Mesothelial cell of epicardium (in vitro differentiated cells): ENCODE results near the gene TAF1D. TPM values are rescaled to one million over a fixed set of nuclear protein-coding genes. Genes with fewer than 3 reads are reported as not detected.
"Not testable (repeated sequence)": the region's sequence is repeated elsewhere in the genome, so short reads cannot be mapped to it uniquely, and the experiment has no call there.

ENCODE experiments used
- DNase-seq, 2 experiments: peaks; one replicate each; pipeline ENCODE4 v3.0.0; 2021; ENCODE audit warnings: low spot score in 2 of 2; ENCODE audit not compliant: unreplicated experiment in 2 of 2
- H3K27ac Mint-ChIP-seq: 2 replicates; pipeline ENCODE4 v1.8.0; 2021; ENCODE audit warnings: mixed read lengths
- H3K27me3 Mint-ChIP-seq: 2 replicates; pipeline ENCODE4 v1.8.0; 2021; ENCODE audit warnings: low read depth, mixed read lengths
- H3K36me3 Mint-ChIP-seq: 2 replicates; pipeline ENCODE4 v1.8.0; 2021; ENCODE audit warnings: mixed read lengths
- H3K4me1 Mint-ChIP-seq: 2 replicates; pipeline ENCODE4 v1.8.0; 2021; ENCODE audit warnings: mixed read lengths
- H3K4me3 Mint-ChIP-seq: 2 replicates; pipeline ENCODE4 v1.8.0; 2021; ENCODE audit warnings: mild to moderate bottlenecking, moderate library complexity, mixed read lengths
- H3K9me3 Mint-ChIP-seq: 2 replicates; pipeline ENCODE4 v1.8.0; 2021; ENCODE audit warnings: mixed read lengths
- total RNA-seq: library from RNA; stranded (reverse); gene quantifications from 3 replicates; pipeline ENCODE4 v1.2.1, GENCODE V29; 2021
- TF ChIP-seq, protein P1 (sequence below): fragments of 200-600 bp; sonication (generic); IDR thresholded peaks from one replicate; pipeline ENCODE4 v1.5.0; 2021; ENCODE audit warnings: antibody characterized with exemption; ENCODE audit not compliant: unreplicated experiment

TAF1D gene
- total RNA-seq, 1 donor from 2014 or later, result 155 TPM

DNA sequence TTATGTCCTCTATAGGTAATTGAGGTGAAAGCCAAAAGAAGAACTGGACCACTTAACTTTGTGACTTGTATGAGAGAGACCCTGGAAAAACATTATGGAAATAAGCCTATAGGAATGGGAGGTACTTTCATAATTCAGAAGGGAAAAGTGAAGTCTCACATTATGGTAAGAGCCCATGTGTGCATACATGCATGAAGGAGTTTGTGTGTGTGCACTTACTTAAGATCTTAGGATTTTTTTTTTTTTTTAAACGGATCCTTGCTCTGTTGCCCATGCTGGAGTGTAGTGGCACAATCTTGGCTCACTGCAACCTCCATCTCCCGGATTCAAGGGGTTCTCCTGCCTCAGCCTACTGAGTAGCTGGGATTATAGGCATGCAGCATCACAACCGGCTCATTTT is 16.0 kb upstream of the TAF1D start:
- H3K27me3 Mint-ChIP-seq, result no peaks in the 10 kb centered on the region
- H3K27ac Mint-ChIP-seq, result no peak overlapping the region

DNA sequence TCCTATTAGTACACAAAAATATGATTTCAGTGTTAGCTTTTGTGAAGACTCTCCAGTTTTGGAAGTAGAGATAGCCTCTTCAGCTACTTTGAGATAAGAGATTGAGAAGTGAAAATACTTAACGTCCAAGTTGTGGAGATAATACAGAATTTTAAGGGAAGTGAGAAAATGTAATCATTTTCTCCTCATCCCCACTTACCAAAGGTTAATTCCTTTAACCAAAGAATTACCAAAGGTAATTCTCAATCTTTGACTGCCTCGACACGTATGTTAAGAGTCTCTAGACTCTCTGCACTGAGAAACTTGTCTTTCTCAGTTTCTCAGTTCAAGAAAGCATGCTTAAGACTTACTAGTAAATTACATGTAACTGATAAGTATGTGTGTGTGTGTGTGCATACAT is 15.5 kb upstream of the TAF1D start:
- DNase-seq, result no peak
- H3K4me3 Mint-ChIP-seq, result no peak overlapping the region
- H3K27ac Mint-ChIP-seq, result no peak overlapping the region
- no peaks in the 10 kb centered on the region for H3K4me1 Mint-ChIP-seq
- H3K9me3 Mint-ChIP-seq, result no peaks in the 10 kb centered on the region
- no peaks in the 10 kb centered on the region for H3K27me3 Mint-ChIP-seq
- TF ChIP-seq, protein P1, sequence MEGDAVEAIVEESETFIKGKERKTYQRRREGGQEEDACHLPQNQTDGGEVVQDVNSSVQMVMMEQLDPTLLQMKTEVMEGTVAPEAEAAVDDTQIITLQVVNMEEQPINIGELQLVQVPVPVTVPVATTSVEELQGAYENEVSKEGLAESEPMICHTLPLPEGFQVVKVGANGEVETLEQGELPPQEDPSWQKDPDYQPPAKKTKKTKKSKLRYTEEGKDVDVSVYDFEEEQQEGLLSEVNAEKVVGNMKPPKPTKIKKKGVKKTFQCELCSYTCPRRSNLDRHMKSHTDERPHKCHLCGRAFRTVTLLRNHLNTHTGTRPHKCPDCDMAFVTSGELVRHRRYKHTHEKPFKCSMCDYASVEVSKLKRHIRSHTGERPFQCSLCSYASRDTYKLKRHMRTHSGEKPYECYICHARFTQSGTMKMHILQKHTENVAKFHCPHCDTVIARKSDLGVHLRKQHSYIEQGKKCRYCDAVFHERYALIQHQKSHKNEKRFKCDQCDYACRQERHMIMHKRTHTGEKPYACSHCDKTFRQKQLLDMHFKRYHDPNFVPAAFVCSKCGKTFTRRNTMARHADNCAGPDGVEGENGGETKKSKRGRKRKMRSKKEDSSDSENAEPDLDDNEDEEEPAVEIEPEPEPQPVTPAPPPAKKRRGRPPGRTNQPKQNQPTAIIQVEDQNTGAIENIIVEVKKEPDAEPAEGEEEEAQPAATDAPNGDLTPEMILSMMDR, result no peak
- H3K36me3 Mint-ChIP-seq, result peaks cover 28% of the 10 kb centered on the region

More for the DNA sequence above, 16.0 kb upstream of the TAF1D start:
- no peak for DNase-seq
- Mint-ChIP-seq H3K4me3 (no peak overlapping the region), H3K4me1 (no peaks in the 10 kb centered on the region), H3K9me3 (no peaks in the 10 kb centered on the region), H3K36me3 (peaks cover 27% of the 10 kb centered on the region)
- TF ChIP-seq, protein P1, result no peak

DNA sequence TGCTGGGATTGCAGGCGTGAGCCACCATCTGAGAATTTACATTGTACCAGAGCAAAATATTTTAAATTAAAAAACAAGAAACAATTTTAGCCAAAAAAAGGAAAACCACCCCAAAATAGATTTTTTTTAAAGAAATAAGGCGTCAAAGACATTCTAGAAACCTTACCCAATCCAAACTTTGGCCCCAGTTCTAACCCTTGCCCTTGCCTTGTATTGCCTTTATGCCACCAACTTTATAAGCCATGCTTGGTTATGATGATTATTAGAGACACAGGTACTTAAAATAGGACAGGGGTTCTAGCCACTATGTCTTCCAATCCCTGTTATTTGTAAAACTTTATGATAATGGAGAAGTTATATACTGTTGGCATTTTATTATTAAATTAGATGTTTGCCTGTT is 11.9 kb upstream of the TAF1D start:
- peaks cover 18% of the 10 kb centered on the region for H3K36me3 Mint-ChIP-seq
- no peak overlapping the region for H3K4me3 Mint-ChIP-seq
- no peaks in the 10 kb centered on the region for H3K27me3 Mint-ChIP-seq
- H3K9me3 Mint-ChIP-seq, result no peaks in the 10 kb centered on the region
- TF ChIP-seq, protein P1, result no peak
- DNase-seq, result no peak
- H3K4me1 Mint-ChIP-seq, result no peaks in the 10 kb centered on the region
- H3K27ac Mint-ChIP-seq, result no peak overlapping the region

DNA sequence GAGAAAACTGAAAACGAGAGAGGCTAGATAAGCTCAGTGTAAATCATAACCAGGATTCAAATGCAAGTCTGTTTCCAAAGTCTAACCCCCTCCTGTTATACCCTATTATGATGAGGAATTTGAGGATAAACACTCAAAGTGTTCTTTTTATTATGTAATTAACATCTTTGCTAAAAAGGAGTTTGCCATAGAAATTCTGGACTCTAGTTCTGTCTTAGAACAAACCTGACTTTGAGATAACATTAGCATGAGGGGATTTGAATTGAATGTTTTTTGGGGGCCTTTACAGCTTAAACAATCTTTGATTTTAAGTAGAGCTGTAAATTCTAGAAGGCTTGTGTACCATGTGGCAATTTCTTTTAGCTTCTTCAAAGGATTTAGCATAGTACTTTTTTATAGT is 9.7 kb upstream of the TAF1D start:
- no peaks in the 10 kb centered on the region for H3K27me3 Mint-ChIP-seq
- TF ChIP-seq, protein P1, result no peak
- no peaks in the 10 kb centered on the region for H3K9me3 Mint-ChIP-seq
- no peak overlapping the region for H3K4me3 Mint-ChIP-seq
- peaks cover 5% of the 10 kb centered on the region for H3K36me3 Mint-ChIP-seq
- no peak for DNase-seq
- no peak overlapping the region for H3K27ac Mint-ChIP-seq
- H3K4me1 Mint-ChIP-seq, result no peaks in the 10 kb centered on the region

DNA sequence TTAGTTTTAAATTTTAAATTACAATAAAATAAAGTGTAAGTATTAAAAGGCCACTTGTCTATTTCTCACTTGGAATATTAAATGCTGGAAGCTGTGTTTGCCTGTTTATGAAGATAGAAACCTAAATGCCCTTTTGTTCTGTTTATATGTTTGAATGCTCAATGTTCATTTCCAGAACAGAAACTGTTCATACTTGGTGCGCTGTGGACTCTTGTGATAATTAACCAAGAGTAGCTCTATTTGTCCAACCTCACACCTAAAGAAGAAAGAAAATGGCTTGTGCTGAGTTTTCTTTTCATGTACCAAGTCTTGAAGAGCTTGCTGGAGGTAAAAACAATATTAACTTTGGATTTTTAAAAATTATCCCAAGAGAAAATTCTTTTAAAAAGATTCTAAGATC is 5.8 kb upstream of the TAF1D start:
- Mint-ChIP-seq H3K36me3 (peaks cover 5% of the 10 kb centered on the region), H3K4me1 (peaks cover 12% of the 10 kb centered on the region), H3K27me3 (no peaks in the 10 kb centered on the region), H3K4me3 (no peak overlapping the region), H3K27ac (no peak overlapping the region), H3K9me3 (no peaks in the 10 kb centered on the region)
- no peak for DNase-seq
- TF ChIP-seq, protein P1, result no peak

DNA sequence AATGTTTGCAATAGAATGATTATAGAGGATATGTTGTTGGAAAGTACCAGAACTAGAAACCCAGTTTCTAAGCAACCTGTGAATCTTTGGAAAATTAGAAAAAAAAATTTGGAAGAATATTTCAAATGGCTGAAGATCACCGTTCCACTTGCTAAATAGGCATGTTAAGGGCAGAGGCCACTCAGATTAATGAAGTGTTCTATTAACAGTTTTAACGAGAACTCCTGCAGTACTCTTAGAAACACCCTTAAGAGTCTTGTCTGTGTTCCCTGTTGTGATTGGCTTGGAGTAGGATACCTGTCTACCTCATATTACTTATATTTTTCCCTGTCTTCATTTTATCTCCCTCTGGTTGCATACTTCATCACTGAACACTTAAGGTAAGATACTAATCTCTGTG is 4.8 kb upstream of the TAF1D start:
- peaks cover 12% of the 10 kb centered on the region for H3K4me1 Mint-ChIP-seq
- H3K9me3 Mint-ChIP-seq, result no peaks in the 10 kb centered on the region
- DNase-seq, result no peak
- no peak overlapping the region for H3K27ac Mint-ChIP-seq
- TF ChIP-seq, protein P1, result no peak
- no peak overlapping the region for H3K4me3 Mint-ChIP-seq
- H3K27me3 Mint-ChIP-seq, result no peaks in the 10 kb centered on the region
- H3K36me3 Mint-ChIP-seq, result peaks cover 5% of the 10 kb centered on the region

DNA sequence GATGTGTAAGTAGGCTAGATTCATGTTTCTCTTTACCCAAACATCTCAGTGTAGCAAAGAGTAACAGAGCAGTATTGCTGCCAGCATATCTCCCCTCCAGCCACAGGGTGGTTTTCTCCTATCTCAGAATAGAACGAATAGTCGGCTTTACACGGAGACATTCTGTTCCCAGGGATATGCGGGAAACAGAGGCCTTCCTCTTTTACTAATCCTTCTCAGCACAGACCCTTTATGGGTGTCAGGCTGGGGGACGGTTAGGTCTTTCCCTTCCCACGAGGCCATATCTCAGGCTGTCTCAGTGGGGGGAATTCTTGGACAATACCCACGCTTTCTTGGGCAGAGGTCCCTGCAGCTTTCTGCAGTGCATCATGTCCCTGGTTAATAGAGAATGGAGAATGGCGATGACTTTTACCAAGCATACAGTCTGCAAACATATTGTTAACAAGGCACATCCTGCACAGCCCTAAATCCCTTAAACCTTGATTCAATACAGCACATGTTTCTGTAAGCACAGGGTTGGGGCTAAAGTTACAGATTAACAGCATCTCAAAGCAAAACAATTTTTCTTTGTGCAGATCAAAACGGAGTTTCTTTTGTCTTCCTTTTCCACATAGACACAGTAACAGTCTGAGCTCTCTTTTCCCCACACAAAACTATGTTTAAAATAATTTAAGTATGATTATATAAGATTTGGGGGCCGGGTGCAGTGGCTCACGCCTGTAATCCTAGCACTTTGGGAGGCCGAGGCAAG is 3.9 kb upstream of the TAF1D start:
- not testable (repeated sequence) for H3K36me3 Mint-ChIP-seq, DNase-seq, H3K9me3 Mint-ChIP-seq, H3K27me3 Mint-ChIP-seq
- Mint-ChIP-seq H3K27ac (peak overlapping the region; percentile 44), H3K4me1 (peaks cover 15% of the 10 kb centered on the region), H3K4me3 (peak overlapping the region; percentile 0)
